H9 (cell line): ENCODE measurements around the gene SPATS2. TPM values are rescaled to one million over a fixed set of nuclear protein-coding genes. Genes with fewer than 3 reads are reported as not detected.

Experiments
- DNase-seq: peaks from one replicate; pipeline ENCODE4 v3.0.0-alpha.2; 2017
- H2AFZ ChIP-seq: one replicate; pipeline ENCODE4 v1.6.1; 2013; ENCODE audit warnings: mild to moderate bottlenecking, low read length, control low read depth, moderate library complexity
- H2AK5ac ChIP-seq: 2 replicates; pipeline ENCODE4 v1.6.1; 2013; ENCODE audit warnings: low read length, control low read depth, mixed read lengths; ENCODE audit not compliant: insufficient read length
- H2BK120ac ChIP-seq: one replicate; pipeline ENCODE4 v1.6.1; 2013; ENCODE audit warnings: low read depth, mild to moderate bottlenecking, low read length, control low read depth, inconsistent platforms; ENCODE audit not compliant: poor library complexity, severe bottlenecking
- H2BK12ac ChIP-seq: 2 replicates; pipeline ENCODE4 v1.6.1; 2013; ENCODE audit warnings: low read length, control low read depth, mixed read lengths, low read depth; ENCODE audit not compliant: insufficient read length
- H2BK15ac ChIP-seq: 2 replicates; pipeline ENCODE4 v1.6.1; 2013; ENCODE audit warnings: low read depth, low read length, control low read depth
- H2BK20ac ChIP-seq: one replicate; pipeline ENCODE4 v1.6.1; 2013; ENCODE audit warnings: low read depth, mild to moderate bottlenecking, low read length, control low read depth, inconsistent platforms; ENCODE audit not compliant: poor library complexity, severe bottlenecking
- H2BK5ac ChIP-seq: 2 replicates; pipeline ENCODE4 v1.6.1; 2013; ENCODE audit warnings: low read length, control low read depth, mixed read lengths; ENCODE audit not compliant: insufficient read length
- H3K14ac ChIP-seq: 2 replicates; pipeline ENCODE4 v1.6.1; 2013; ENCODE audit warnings: low read length, control low read depth; ENCODE audit not compliant: insufficient read depth
- H3K18ac ChIP-seq: 2 replicates; pipeline ENCODE4 v1.6.1; 2013; ENCODE audit warnings: low read depth, mild to moderate bottlenecking, mixed read lengths, low read length, control low read depth; ENCODE audit not compliant: insufficient read length
- H3K23ac ChIP-seq: 2 replicates; pipeline ENCODE4 v1.6.1; 2013; ENCODE audit warnings: low read length, control low read depth, mixed read lengths, low read depth; ENCODE audit not compliant: insufficient read length
- H3K23me2 ChIP-seq: 2 replicates; pipeline ENCODE4 v1.6.1; 2013; ENCODE audit warnings: low read depth, mild to moderate bottlenecking, mixed read lengths, low read length, control low read depth; ENCODE audit not compliant: insufficient read length, poor library complexity, severe bottlenecking
- H3K27ac ChIP-seq: 2 replicates; pipeline ENCODE4 v1.5.1; 2013; ENCODE audit warnings: low read length, control low read depth, mixed read lengths, low read depth; ENCODE audit not compliant: insufficient read length
- H3K27me3 ChIP-seq: 2 replicates; pipeline ENCODE4 v1.6.1; 2013; ENCODE audit warnings: low read length, control low read depth, inconsistent platforms; ENCODE audit not compliant: insufficient read depth
- H3K4ac ChIP-seq: 2 replicates; pipeline ENCODE4 v1.6.1; 2013; ENCODE audit warnings: low read depth, mild to moderate bottlenecking, control low read depth, inconsistent platforms, low read length, moderate library complexity
- H3K4me1 ChIP-seq: 2 replicates; pipeline ENCODE4 v1.6.1; 2013; ENCODE audit warnings: low read length, control low read depth, inconsistent platforms; ENCODE audit not compliant: insufficient read depth
- H3K4me2 ChIP-seq: 2 replicates; pipeline ENCODE4 v1.6.1; 2013; ENCODE audit warnings: low read length, control low read depth, mixed read lengths; ENCODE audit not compliant: insufficient read length, insufficient read depth
- H3K56ac ChIP-seq: 2 replicates; pipeline ENCODE4 v1.6.1; 2013; ENCODE audit warnings: low read depth, mild to moderate bottlenecking, mixed read lengths, low read length, control low read depth; ENCODE audit not compliant: insufficient read length
- H3K79me1 ChIP-seq: 2 replicates; pipeline ENCODE4 v1.6.1; 2013; ENCODE audit warnings: low read depth, mild to moderate bottlenecking, moderate library complexity, low read length, control low read depth, inconsistent platforms; ENCODE audit not compliant: insufficient read depth, poor library complexity, severe bottlenecking
- H3K79me2 ChIP-seq: 2 replicates; pipeline ENCODE4 v1.6.1; 2013; ENCODE audit warnings: low read length, control low read depth, inconsistent platforms; ENCODE audit not compliant: insufficient read depth
- H3K9ac ChIP-seq: 2 replicates; pipeline ENCODE4 v1.6.1; 2013; ENCODE audit warnings: low read length, control low read depth, mixed read lengths; ENCODE audit not compliant: insufficient read length; ENCODE audit errors: extremely low read depth
- H3K9me3 ChIP-seq: one replicate; pipeline ENCODE4 v1.6.1; 2013; ENCODE audit warnings: low read depth, low read length, inconsistent platforms; ENCODE audit not compliant: control insufficient read depth
- H3T11ph ChIP-seq: one replicate; pipeline ENCODE4 v1.6.1; 2013; ENCODE audit warnings: mild to moderate bottlenecking, low read length, control low read depth, inconsistent platforms
- H4K20me1 ChIP-seq: one replicate; pipeline ENCODE4 v1.6.1; 2013; ENCODE audit not compliant: control insufficient read depth, insufficient read length, insufficient read depth
- H4K5ac ChIP-seq: 2 replicates; pipeline ENCODE4 v1.6.1; 2013; ENCODE audit warnings: low read depth, mild to moderate bottlenecking, mixed read lengths, low read length, control low read depth; ENCODE audit not compliant: insufficient read length
- H4K8ac ChIP-seq: replicated peaks from 2 replicates; pipeline ENCODE4 v1.6.1; 2013; ENCODE audit warnings: low read length, control low read depth, mixed read lengths, low read depth; ENCODE audit not compliant: insufficient read length
- H4K91ac ChIP-seq: 2 replicates; pipeline ENCODE4 v1.6.1; 2013; ENCODE audit warnings: low read depth, mild to moderate bottlenecking, moderate library complexity, mixed read lengths, low read length, control low read depth; ENCODE audit not compliant: insufficient read length
- H3K27ac Mint-ChIP-seq, 3 experiments: 2 replicates in 2 of 3; 3 replicates in 1 of 3; pipeline ENCODE4 v1.8.0; 2020 to 2021; ENCODE audit warnings: mixed read lengths in 3 of 3, mild to moderate bottlenecking in 1 of 3, moderate library complexity in 1 of 3
- H3K27me3 Mint-ChIP-seq: 2 replicates; pipeline ENCODE4 v1.8.0; 2021; ENCODE audit warnings: low read depth, mild to moderate bottlenecking, moderate library complexity, mixed read lengths
- H3K36me3 Mint-ChIP-seq, 3 experiments: 2 replicates in 2 of 3; 3 replicates in 1 of 3; pipeline ENCODE4 v1.8.0; 2020 to 2021; ENCODE audit warnings: low read depth in 3 of 3, mixed read lengths in 3 of 3; ENCODE audit not compliant: insufficient read depth in 1 of 3
- H3K4me1 Mint-ChIP-seq, 2 experiments: 2 replicates each; pipeline ENCODE4 v1.8.0; 2020; ENCODE audit warnings: mixed read lengths in 2 of 2
- H3K4me3 Mint-ChIP-seq, 2 experiments: 2 replicates in 1 of 2; 3 replicates in 1 of 2; pipeline ENCODE4 v1.8.0; 2020 to 2021; ENCODE audit warnings: mild to moderate bottlenecking in 2 of 2, mixed read lengths in 2 of 2, moderate library complexity in 1 of 2
- H3K9me3 Mint-ChIP-seq, 2 experiments: 2 replicates in 1 of 2; 3 replicates in 1 of 2; pipeline ENCODE4 v1.8.0; 2020; ENCODE audit warnings: mild to moderate bottlenecking in 2 of 2, mixed read lengths in 2 of 2, moderate library complexity in 1 of 2
- WGBS: extraction: QIAGEN DNeasy Blood & Tissue Kit; methylation state at CpG from one replicate; pipeline ENCODE4 v1.1.7; 2013; ENCODE audit warnings: missing lambda C conversion rate, low lambda C conversion rate, mixed read lengths; ENCODE audit not compliant: insufficient read length; ENCODE audit errors: extremely low coverage; 5-methylcytosine and 5-hydroxymethylcytosine counted together
- total RNA-seq: library from RNA; stranded (reverse); gene quantifications from 2 replicates; pipeline ENCODE4 v1.2.1, GENCODE V29; 2021
- TF ChIP-seq, protein P1 (sequence below): fragments of 200-600 bp; sonication (generic); conservative IDR thresholded peaks from 3 replicates; pipeline ENCODE4 v1.8.0; 2021; ENCODE audit warnings: antibody characterized with exemption, mild to moderate bottlenecking

The SPATS2 gene
- total RNA-seq, 1 experiment from 2014 or later: 17.1 TPM

DNA sequence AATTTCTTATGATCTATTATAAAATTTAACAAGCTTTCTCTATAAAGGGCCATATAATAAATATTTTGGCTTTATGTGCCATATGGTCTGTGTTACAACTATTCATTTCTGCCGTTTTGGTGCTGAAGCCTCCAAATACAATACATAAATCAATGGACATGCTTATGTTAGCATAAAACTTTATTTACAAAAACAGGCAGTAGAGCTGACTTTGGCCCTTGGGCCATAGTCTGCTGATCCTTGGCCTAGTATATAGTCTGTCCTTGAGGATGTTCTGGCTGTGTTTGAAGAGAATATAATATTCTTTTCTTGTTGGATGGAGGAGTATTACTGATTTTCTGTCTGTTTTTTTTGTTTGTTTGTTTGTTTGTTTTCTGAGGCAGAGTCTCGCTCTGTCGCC lies 81.6 kb downstream of the SPATS2 start:
- no peaks in the 10 kb centered on the region for H3K9me3 ChIP-seq
- no peak overlapping the region for H2BK12ac ChIP-seq
- H4K5ac ChIP-seq: no peak overlapping the region
- H2AK5ac ChIP-seq: no peak overlapping the region
- H3K27ac ChIP-seq: no peak overlapping the region
- H3K4ac ChIP-seq: no peak overlapping the region
- no peaks in the 10 kb centered on the region for H3K79me2 ChIP-seq
- no peaks in the 10 kb centered on the region for H3K4me1 ChIP-seq
- peaks cover 3 to 9% of the 10 kb centered on the region in 2 experiments; a peak in 3 of 5 replicates for H3K9me3 Mint-ChIP-seq
- no peak for DNase-seq
- peaks cover 7 to 21% (median 13%) of the 10 kb centered on the region in 3 experiments for H3K36me3 Mint-ChIP-seq
- no peak overlapping the region for H4K8ac ChIP-seq
- H2BK120ac ChIP-seq: no peak overlapping the region
- no peak overlapping the region for H2BK5ac ChIP-seq
- no CpG with 5 or more reads among the region's 3 CpGs for WGBS
- no peak overlapping the region for H3K4me2 ChIP-seq
- H3K14ac ChIP-seq: no peak overlapping the region
- no peak overlapping the region for H3K23ac ChIP-seq
- peaks cover 3% of the 10 kb centered on the region for H3K79me1 ChIP-seq
- no peaks in the 10 kb centered on the region for H3K27me3 ChIP-seq
- no peaks in the 10 kb centered on the region for H3K27me3 Mint-ChIP-seq
- TF ChIP-seq, protein P1, sequence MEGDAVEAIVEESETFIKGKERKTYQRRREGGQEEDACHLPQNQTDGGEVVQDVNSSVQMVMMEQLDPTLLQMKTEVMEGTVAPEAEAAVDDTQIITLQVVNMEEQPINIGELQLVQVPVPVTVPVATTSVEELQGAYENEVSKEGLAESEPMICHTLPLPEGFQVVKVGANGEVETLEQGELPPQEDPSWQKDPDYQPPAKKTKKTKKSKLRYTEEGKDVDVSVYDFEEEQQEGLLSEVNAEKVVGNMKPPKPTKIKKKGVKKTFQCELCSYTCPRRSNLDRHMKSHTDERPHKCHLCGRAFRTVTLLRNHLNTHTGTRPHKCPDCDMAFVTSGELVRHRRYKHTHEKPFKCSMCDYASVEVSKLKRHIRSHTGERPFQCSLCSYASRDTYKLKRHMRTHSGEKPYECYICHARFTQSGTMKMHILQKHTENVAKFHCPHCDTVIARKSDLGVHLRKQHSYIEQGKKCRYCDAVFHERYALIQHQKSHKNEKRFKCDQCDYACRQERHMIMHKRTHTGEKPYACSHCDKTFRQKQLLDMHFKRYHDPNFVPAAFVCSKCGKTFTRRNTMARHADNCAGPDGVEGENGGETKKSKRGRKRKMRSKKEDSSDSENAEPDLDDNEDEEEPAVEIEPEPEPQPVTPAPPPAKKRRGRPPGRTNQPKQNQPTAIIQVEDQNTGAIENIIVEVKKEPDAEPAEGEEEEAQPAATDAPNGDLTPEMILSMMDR: no peak
- H3K4me3 Mint-ChIP-seq: no peak overlapping the region
- H3T11ph ChIP-seq: no peak overlapping the region
- no peak overlapping the region for H2BK20ac ChIP-seq
- no peaks in the 10 kb centered on the region for H4K20me1 ChIP-seq
- H3K4me1 Mint-ChIP-seq: no peaks in the 10 kb centered on the region
- H4K91ac ChIP-seq: no peak overlapping the region
- no peak overlapping the region for H2AFZ ChIP-seq
- no peak overlapping the region for H3K18ac ChIP-seq
- no peaks in the 10 kb centered on the region for H3K23me2 ChIP-seq
- no peak overlapping the region for H2BK15ac ChIP-seq
- H3K9ac ChIP-seq: no peak overlapping the region
- H3K27ac Mint-ChIP-seq: no peak overlapping the region
- H3K56ac ChIP-seq: no peak overlapping the region
